IMR-90 (cell line): ENCODE results near the gene SYT2. TPM values are rescaled to one million over a fixed set of nuclear protein-coding genes. Genes with fewer than 3 reads are reported as not detected.

Experiments
- ATAC-seq: fragments of 200-7000 bp; cut with Tn5 transposase; 2 replicates; pipeline ENCODE4 v1.9.1; 2020; ENCODE audit warnings: low read depth, mild to moderate bottlenecking, moderate library complexity
- BruUV-seq: library from RNA; stranded (reverse); fragments of 400-500 nt; replicated peaks from 2 replicates; lab custom pipeline; 2021; lab: Mats Ljungman, UMichigan
- CTCF ChIA-PET: fragments of 300-600 bp; formaldehyde crosslinking; extraction: SDS; loops from one replicate; lab custom pipeline; 2021; ENCODE audit warnings: antibody characterized with exemption; lab: Yijun Ruan, JAX
- POLR2A ChIA-PET: fragments of 300-600 bp; sonication (Branson Sonifier 250); formaldehyde crosslinking; loops from one replicate; lab custom pipeline; 2022; ENCODE audit warnings: antibody characterized with exemption; ENCODE audit not compliant: unreplicated experiment; lab: Charles Lee
- DNase-seq: peaks from one replicate; pipeline ENCODE4 v3.0.0; 2013
- H2AFZ ChIP-seq: replicated peaks from 2 replicates; pipeline ENCODE3; 2013; ENCODE audit warnings: low read length, mild to moderate bottlenecking; ENCODE audit not compliant: poor library complexity
- H2AK5ac ChIP-seq: 2 replicates; pipeline ENCODE4 v1.6.1; 2013; ENCODE audit warnings: low read depth, low read length, inconsistent platforms
- H2AK9ac ChIP-seq: replicated peaks from 2 replicates; pipeline ENCODE3; 2013; ENCODE audit warnings: mild to moderate bottlenecking, low read depth, low read length, moderate library complexity; ENCODE audit not compliant: poor library complexity
- H2BK120ac ChIP-seq: 2 replicates; pipeline ENCODE4 v1.6.1; 2013; ENCODE audit warnings: low read depth, low read length, inconsistent platforms
- H2BK15ac ChIP-seq: 3 replicates; pipeline ENCODE4 v1.6.1; 2013; ENCODE audit warnings: low read depth, low read length, inconsistent platforms
- H2BK20ac ChIP-seq: 2 replicates; pipeline ENCODE4 v1.6.1; 2013; ENCODE audit warnings: low read depth, mild to moderate bottlenecking, inconsistent platforms, low read length, moderate library complexity
- H2BK5ac ChIP-seq: 2 replicates; pipeline ENCODE4 v1.6.1; 2013; ENCODE audit warnings: mild to moderate bottlenecking, low read depth, low read length, inconsistent platforms; ENCODE audit not compliant: poor library complexity, severe bottlenecking
- H3K14ac ChIP-seq: replicated peaks from 2 replicates; pipeline ENCODE4 v1.6.1; 2013; ENCODE audit warnings: low read depth, low read length, inconsistent platforms
- H3K18ac ChIP-seq: 2 replicates; pipeline ENCODE4 v1.6.1; 2013; ENCODE audit warnings: low read depth, low read length, control low read depth
- H3K23ac ChIP-seq: 2 replicates; pipeline ENCODE4 v1.6.1; 2013; ENCODE audit warnings: low read depth, low read length, inconsistent platforms
- H3K27ac ChIP-seq: 2 replicates; pipeline ENCODE4 v1.5.1; 2013; ENCODE audit warnings: mild to moderate bottlenecking, control low read depth, low read length; ENCODE audit not compliant: insufficient read depth
- H3K27me3 ChIP-seq: 2 replicates; pipeline ENCODE4 v1.6.1; 2013; ENCODE audit warnings: low read length; ENCODE audit not compliant: control insufficient read depth, insufficient read depth
- H3K36me3 ChIP-seq: 2 replicates; pipeline ENCODE4 v1.6.1; 2013; ENCODE audit warnings: low read length, mixed read lengths; ENCODE audit not compliant: control insufficient read depth, insufficient read depth
- H3K4ac ChIP-seq: 2 replicates; pipeline ENCODE4 v1.6.1; 2013; ENCODE audit warnings: low read depth, low read length, inconsistent platforms
- H3K4me1 ChIP-seq: 2 replicates; pipeline ENCODE4 v1.6.1; 2013; ENCODE audit warnings: low read length, mixed read lengths; ENCODE audit not compliant: control insufficient read depth, insufficient read depth
- H3K4me2 ChIP-seq: 2 replicates; pipeline ENCODE4 v1.6.1; 2013; ENCODE audit warnings: low read depth, mild to moderate bottlenecking, control low read depth, low read length, moderate library complexity
- H3K4me3 ChIP-seq: 2 replicates; pipeline ENCODE4 v1.5.1; 2013; ENCODE audit warnings: low read depth, mild to moderate bottlenecking, control low read depth, low read length, moderate library complexity; ENCODE audit not compliant: insufficient read depth
- H3K56ac ChIP-seq: 2 replicates; pipeline ENCODE4 v1.6.1; 2013; ENCODE audit warnings: low read length, inconsistent platforms; ENCODE audit not compliant: insufficient read depth; ENCODE audit errors: extremely low read depth
- H3K79me1 ChIP-seq, 2 experiments: 2 replicates each; pipeline ENCODE4 v1.6.1; 2013; ENCODE audit warnings: low read length in 2 of 2, inconsistent platforms in 1 of 2, low read depth in 1 of 2
- H3K9ac ChIP-seq: 2 replicates; pipeline ENCODE4 v1.6.1; 2013; ENCODE audit warnings: low read depth, low read length, control low read depth
- H3K9me1 ChIP-seq: 2 replicates; pipeline ENCODE4 v1.6.1; 2013; ENCODE audit warnings: low read length, inconsistent platforms; ENCODE audit not compliant: insufficient read depth
- H3K9me3 ChIP-seq: 2 replicates; pipeline ENCODE4 v1.6.1; 2013; ENCODE audit warnings: low read length; ENCODE audit not compliant: control insufficient read depth, insufficient read depth
- H4K20me1 ChIP-seq: 2 replicates; pipeline ENCODE4 v1.6.1; 2013; ENCODE audit warnings: low read length, inconsistent platforms; ENCODE audit not compliant: insufficient read depth
- H4K5ac ChIP-seq: 2 replicates; pipeline ENCODE4 v1.6.1; 2013; ENCODE audit warnings: mild to moderate bottlenecking, low read depth, low read length, control low read depth
- H4K8ac ChIP-seq, 2 experiments: 2 replicates each; pipeline ENCODE4 v1.6.1; 2013; ENCODE audit warnings: low read depth in 2 of 2, low read length in 2 of 2, control low read depth in 1 of 2, inconsistent platforms in 1 of 2
- H4K91ac ChIP-seq: 2 replicates; pipeline ENCODE4 v1.6.1; 2013; ENCODE audit warnings: low read depth, low read length, inconsistent platforms; ENCODE audit not compliant: insufficient read depth
- BHLHE40 ChIP-seq: fragments of 150-350 bp; IDR thresholded peaks from 2 replicates; pipeline ENCODE4 v1.6.1; 2016; ENCODE audit warnings: mild to moderate bottlenecking, low read depth, low read length
- CEBPB ChIP-seq: IDR thresholded peaks from 2 replicates; pipeline ENCODE4 v1.6.1; 2012; ENCODE audit warnings: low read depth, low read length, improper control_type of control experiment
- CHD1 ChIP-seq: IDR thresholded peaks from 2 replicates; pipeline ENCODE4 v1.6.1; 2012; ENCODE audit warnings: low read depth, low read length, improper control_type of control experiment
- FOS ChIP-seq: fragments of 150-350 bp; IDR thresholded peaks from 2 replicates; pipeline ENCODE4 v1.6.1; 2016; ENCODE audit warnings: low read depth, low read length
- MAFK ChIP-seq: IDR thresholded peaks from 2 replicates; pipeline ENCODE4 v1.6.1; 2012; ENCODE audit warnings: low read depth, low read length, improper control_type of control experiment
- NFE2L2 ChIP-seq: fragments of 150-350 bp; IDR thresholded peaks from 2 replicates; pipeline ENCODE4 v1.6.1; 2016; ENCODE audit warnings: low read depth, mild to moderate bottlenecking, low read length
- RAD21 ChIP-seq: IDR thresholded peaks from 2 replicates; pipeline ENCODE4 v1.6.1; 2012; ENCODE audit warnings: low read length, improper control_type of control experiment
- RCOR1 ChIP-seq: IDR thresholded peaks from 2 replicates; pipeline ENCODE4 v1.6.1; 2012; ENCODE audit warnings: mild to moderate bottlenecking, low read length, improper control_type of control experiment; ENCODE audit not compliant: insufficient replicate concordance
- RFX5 ChIP-seq: IDR thresholded peaks from 2 replicates; pipeline ENCODE4 v1.8.0; 2012; ENCODE audit warnings: low read depth, mild to moderate bottlenecking, low read length, moderate library complexity
- WGBS, 2 experiments: methylation state at CpG; one replicate each; pipeline versions ENCODE4 v1.1.5 to v1.1.7; 2013; ENCODE audit warnings: missing lambda C conversion rate in 2 of 2; ENCODE audit not compliant: insufficient read length in 1 of 2; ENCODE audit errors: extremely low coverage in 2 of 2; 5-methylcytosine and 5-hydroxymethylcytosine counted together
- dilution Hi-C: fragments of 300-500 bp; cut with HindIII; formaldehyde crosslinking; loops from one replicate; pipeline ENCODE4 v1.14.3; 2018; ENCODE audit warnings: low sequenced_read_pairs; ENCODE audit not compliant: unreplicated experiment
- in situ Hi-C: fragments of 300-500 bp; cut with MboI; formaldehyde crosslinking; loops from 3 replicates; pipeline ENCODE4 v1.14.3; 2019; ENCODE audit warnings: low sequenced_read_pairs, inconsistent platforms, mixed read lengths
- intact Hi-C: fragments of 100-400 bp; cut with micrococcal nuclease; formaldehyde crosslinking; loops from 2 replicates; pipeline ENCODE4 v1.10.0; 2022
- polyA plus RNA-seq, 3 experiments: library from polyadenylated mRNA; depleted of rRNA; stranded (reverse); fragments of >200 nt; gene quantifications; 2 replicates each; pipeline ENCODE4 v1.2.3, GENCODE V29; 2012; ENCODE audit warnings: low replicate concordance in 1 of 3
- total RNA-seq: library from RNA; depleted of rRNA; stranded (reverse); fragments of >200 nt; gene quantifications from 2 replicates; pipeline ENCODE4 v1.2.3, GENCODE V29; 2012
- TF ChIP-seq, protein P1 (sequence below): conservative IDR thresholded peaks from 2 replicates; pipeline ENCODE4 v1.5.1; 2012; ENCODE audit warnings: mild to moderate bottlenecking, low read depth, low read length, improper control_type of control experiment
- TF ChIP-seq, protein P2 (sequence below): fragments of 150-350 bp; IDR thresholded peaks from 2 replicates; pipeline ENCODE4 v1.6.1; 2017; ENCODE audit warnings: mild to moderate bottlenecking, antibody characterized with exemption, low read length, low read depth

The SYT2 gene
- total and polyA plus RNA-seq, 2 of the 4 experiments (the other 2 are of a cell fraction), result under 0.01 TPM

DNA sequence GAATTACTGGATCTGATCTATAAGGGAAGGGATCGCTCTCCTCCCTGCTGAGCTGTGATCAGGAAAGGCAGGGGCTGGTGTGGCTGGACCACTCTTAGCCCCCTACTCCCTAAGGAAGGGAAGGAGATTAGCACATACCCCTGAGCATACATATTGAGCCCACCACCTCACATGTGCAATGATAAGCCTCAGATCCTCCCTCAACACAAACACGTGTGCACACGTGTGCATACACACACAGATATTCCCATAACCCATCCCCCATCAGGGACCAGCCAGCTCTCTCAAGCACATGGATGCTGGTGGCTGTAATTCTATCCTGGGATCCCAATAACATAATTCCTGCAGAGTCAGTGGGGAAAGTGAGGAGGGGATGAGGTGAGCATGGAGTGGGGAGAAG, 21.2 kb downstream of the SYT2 start:
- Histone ChIP-seq H3K36me3 (no peaks in the 10 kb centered on the region), H2AK9ac (no peak overlapping the region), H3K23ac (no peak overlapping the region), H2BK5ac (no peak overlapping the region), H3K4me3 (no peak overlapping the region), H4K20me1 (no peaks in the 10 kb centered on the region), H3K9me3 (no peaks in the 10 kb centered on the region), H2AFZ (no peak overlapping the region), H3K9ac (no peak overlapping the region), H3K4me1 (no peaks in the 10 kb centered on the region), H3K14ac (no peak overlapping the region), H4K5ac (no peak overlapping the region), H3K4me2 (no peak overlapping the region), H3K27ac (no peak overlapping the region), H3K56ac (no peak overlapping the region), H3K9me1 (0 out of 2 replicates have a peak, but pooled peaks cover 3% of the 10 kb centered on the region), H4K91ac (no peak overlapping the region), H2BK120ac (no peak overlapping the region), H2AK5ac (no peak overlapping the region), H3K18ac (no peak overlapping the region), H3K27me3 (peaks cover 64% of the 10 kb centered on the region), H2BK20ac (no peak overlapping the region), H3K4ac (no peak overlapping the region), H2BK15ac (no peak overlapping the region), H3K79me1 (no peaks in the 10 kb centered on the region), H4K8ac (no peak overlapping the region)
- no peak for DNase-seq
- ATAC-seq, result no peak
- WGBS, 2 experiments, result no CpG with 5 or more reads among the region's 3 CpGs
- CTCF ChIA-PET, result no interaction called here
- dilution Hi-C loops, result no loop called here
- BruUV-seq, result no TSS peak
- intact Hi-C loops, result no loop called here
- POLR2A ChIA-PET, result interaction anchor here (0.9 kb wide), 1 partner anchor 11 kb away, joined by 4 read pairs; no protein-coding TSS in a partner anchor
- TF ChIP-seq RAD21 (no peak), CHD1 (no peak), MAFK (no peak), NFE2L2 (no peak), RFX5 (no peak), FOS (no peak), RCOR1 (no peak), BHLHE40 (no peak), CEBPB (no peak)
- TF ChIP-seq, protein P1, sequence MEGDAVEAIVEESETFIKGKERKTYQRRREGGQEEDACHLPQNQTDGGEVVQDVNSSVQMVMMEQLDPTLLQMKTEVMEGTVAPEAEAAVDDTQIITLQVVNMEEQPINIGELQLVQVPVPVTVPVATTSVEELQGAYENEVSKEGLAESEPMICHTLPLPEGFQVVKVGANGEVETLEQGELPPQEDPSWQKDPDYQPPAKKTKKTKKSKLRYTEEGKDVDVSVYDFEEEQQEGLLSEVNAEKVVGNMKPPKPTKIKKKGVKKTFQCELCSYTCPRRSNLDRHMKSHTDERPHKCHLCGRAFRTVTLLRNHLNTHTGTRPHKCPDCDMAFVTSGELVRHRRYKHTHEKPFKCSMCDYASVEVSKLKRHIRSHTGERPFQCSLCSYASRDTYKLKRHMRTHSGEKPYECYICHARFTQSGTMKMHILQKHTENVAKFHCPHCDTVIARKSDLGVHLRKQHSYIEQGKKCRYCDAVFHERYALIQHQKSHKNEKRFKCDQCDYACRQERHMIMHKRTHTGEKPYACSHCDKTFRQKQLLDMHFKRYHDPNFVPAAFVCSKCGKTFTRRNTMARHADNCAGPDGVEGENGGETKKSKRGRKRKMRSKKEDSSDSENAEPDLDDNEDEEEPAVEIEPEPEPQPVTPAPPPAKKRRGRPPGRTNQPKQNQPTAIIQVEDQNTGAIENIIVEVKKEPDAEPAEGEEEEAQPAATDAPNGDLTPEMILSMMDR, result no peak
- TF ChIP-seq, protein P2, sequence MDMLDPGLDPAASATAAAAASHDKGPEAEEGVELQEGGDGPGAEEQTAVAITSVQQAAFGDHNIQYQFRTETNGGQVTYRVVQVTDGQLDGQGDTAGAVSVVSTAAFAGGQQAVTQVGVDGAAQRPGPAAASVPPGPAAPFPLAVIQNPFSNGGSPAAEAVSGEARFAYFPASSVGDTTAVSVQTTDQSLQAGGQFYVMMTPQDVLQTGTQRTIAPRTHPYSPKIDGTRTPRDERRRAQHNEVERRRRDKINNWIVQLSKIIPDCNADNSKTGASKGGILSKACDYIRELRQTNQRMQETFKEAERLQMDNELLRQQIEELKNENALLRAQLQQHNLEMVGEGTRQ, result no peak
- in situ Hi-C loops, result no loop called here
